ENCODE results near the gene REG3G.

Gene REG3G

GRCh38 chr2:79065201-79065600 lies 39.7 kb downstream of the REG3G start:
- no peak for TF ChIP-seq CTCF (IDR thresholded peaks at IDR 0.05; ENCODE audit: insufficient read depth, low read depth, low read length, missing control alignments)

GRCh38 chr2:79071078-79071477 lies 45.6 kb downstream of the REG3G start:
- H3K4me3 ChIP-seq (ENCODE audit: low read length) = no peak overlapping the region
- no peak for TF ChIP-seq CTCF (IDR thresholded peaks at IDR 0.05; ENCODE audit: insufficient read depth, low read depth, low read length, missing control alignments)
- no peak for DNase-seq (ENCODE audit: low read depth)

More at GRCh38 chr2:79065201-79065600, 39.7 kb downstream of the REG3G start:
- DNase-seq (ENCODE audit: low read depth) = no peak
- H3K4me3 ChIP-seq (ENCODE audit: low read length) = no peak overlapping the region
